ENCODE results near the gene CRIM1. TPM values are rescaled to one million over a fixed set of nuclear protein-coding genes. Genes with fewer than 3 reads are reported as not detected.

CRIM1 gene
- total RNA-seq, 4 donors from 2014 or later, result 93.2 to 194 (median 119) TPM

- peaks cover 0 to 8% of the 10 kb centered on the region in 2 donors for H3K4me1 ChIP-seq
- no peaks in the 10 kb centered on the region for H3K9me3 ChIP-seq
- no peak overlapping the region for H3K4me3 ChIP-seq
- H3K27me3 ChIP-seq, result no peaks in the 10 kb centered on the region
- intact Hi-C loops (cut with DNase I; ENCODE audit: low total_unique reads) (no loop called here), in situ Hi-C loops (cut with MboI; ENCODE audit: low sequenced_read_pairs in 4 of 4) (no loop called here)
- no peaks in the 10 kb centered on the region for H3K36me3 ChIP-seq
- TF ChIP-seq POLR2A (IDR thresholded peaks at IDR 0.05) (no peak), CTCF (IDR thresholded peaks at IDR 0.05 in 4 of 5, conservative IDR thresholded peaks at IDR 0.05 in 1 of 5) (no peak)
- H3K27ac ChIP-seq, result no peak overlapping the region
- DNase-seq (no peak), ATAC-seq (no peak)
These were observed 18.2 kb upstream of the CRIM1 start for GRCh38 chr2:36337354-36337753.

GRCh38 chr2:36338124-36338826 lies 17.3 kb upstream of the CRIM1 start:
- no peaks in the 10 kb centered on the region for H3K36me3 ChIP-seq
- H3K27ac ChIP-seq, result no peak overlapping the region
- no peaks in the 10 kb centered on the region for H3K9me3 ChIP-seq
- in situ Hi-C loops (cut with MboI; ENCODE audit: low sequenced_read_pairs in 4 of 4), result no loop called here
- H3K27me3 ChIP-seq, result no peaks in the 10 kb centered on the region
- H3K4me1 ChIP-seq, result peaks cover 0 to 8% of the 10 kb centered on the region in 2 donors
- TF ChIP-seq POLR2A (IDR thresholded peaks at IDR 0.05), result no peak
- intact Hi-C loops (cut with DNase I; ENCODE audit: low total_unique reads), result no loop called here
- no peak overlapping the region for H3K4me3 ChIP-seq
- DNase-seq (no peak), ATAC-seq (no peak)

GRCh38 chr2:36338827-36339145 lies 16.8 kb upstream of the CRIM1 start:
- Histone ChIP-seq H3K4me1 (peaks cover 0 to 8% of the 10 kb centered on the region in 2 donors), H3K27ac (no peak overlapping the region), H3K4me3 (no peak overlapping the region), H3K36me3 (no peaks in the 10 kb centered on the region), H3K9me3 (no peaks in the 10 kb centered on the region), H3K27me3 (no peaks in the 10 kb centered on the region)
- DNase-seq (no peak), ATAC-seq (no peak)
- intact Hi-C loops (cut with DNase I; ENCODE audit: low total_unique reads) (no loop called here), in situ Hi-C loops (cut with MboI; ENCODE audit: low sequenced_read_pairs in 4 of 4) (no loop called here)
- TF ChIP-seq CTCF (IDR thresholded peaks at IDR 0.05 in 4 of 5, conservative IDR thresholded peaks at IDR 0.05 in 1 of 5) (no peak), POLR2A (IDR thresholded peaks at IDR 0.05) (no peak)

GRCh38 chr2:36339607-36340218 lies 15.9 kb upstream of the CRIM1 start:
- TF ChIP-seq POLR2A (IDR thresholded peaks at IDR 0.05), result no peak
- no peak for TF ChIP-seq CTCF (IDR thresholded peaks at IDR 0.05 in 4 of 5, conservative IDR thresholded peaks at IDR 0.05 in 1 of 5)
- no peak overlapping the region for H3K4me3 ChIP-seq
- in situ Hi-C loops (cut with MboI; ENCODE audit: low sequenced_read_pairs in 4 of 4) (no loop called here), intact Hi-C loops (cut with DNase I; ENCODE audit: low total_unique reads) (no loop called here)
- H3K27me3 ChIP-seq, result no peaks in the 10 kb centered on the region
- ATAC-seq (no peak), DNase-seq (no peak)
- H3K9me3 ChIP-seq, result no peaks in the 10 kb centered on the region
- no peaks in the 10 kb centered on the region for H3K36me3 ChIP-seq
- H3K4me1 ChIP-seq, result peaks cover 0 to 8% of the 10 kb centered on the region in 2 donors
- no peak overlapping the region for H3K27ac ChIP-seq

- Histone ChIP-seq H3K9me3 (no peaks in the 10 kb centered on the region), H3K4me3 (no peak overlapping the region), H3K27me3 (no peaks in the 10 kb centered on the region), H3K4me1 (peaks cover 0 to 2% of the 10 kb centered on the region in 2 donors), H3K36me3 (no peaks in the 10 kb centered on the region), H3K27ac (no peak overlapping the region)
- TF ChIP-seq POLR2A (IDR thresholded peaks at IDR 0.05), result no peak
- TF ChIP-seq CTCF (IDR thresholded peaks at IDR 0.05 in 4 of 5, conservative IDR thresholded peaks at IDR 0.05 in 1 of 5), result no peak
- DNase-seq (no peak), ATAC-seq (no peak)
- in situ Hi-C loops (cut with MboI; ENCODE audit: low sequenced_read_pairs in 4 of 4) (no loop called here), intact Hi-C loops (cut with DNase I; ENCODE audit: low total_unique reads) (no loop called here)
These were observed 12.0 kb upstream of the CRIM1 start for GRCh38 chr2:36343606-36344005.
